ENCODE results near the gene RGL4.

Gene RGL4

DNA sequence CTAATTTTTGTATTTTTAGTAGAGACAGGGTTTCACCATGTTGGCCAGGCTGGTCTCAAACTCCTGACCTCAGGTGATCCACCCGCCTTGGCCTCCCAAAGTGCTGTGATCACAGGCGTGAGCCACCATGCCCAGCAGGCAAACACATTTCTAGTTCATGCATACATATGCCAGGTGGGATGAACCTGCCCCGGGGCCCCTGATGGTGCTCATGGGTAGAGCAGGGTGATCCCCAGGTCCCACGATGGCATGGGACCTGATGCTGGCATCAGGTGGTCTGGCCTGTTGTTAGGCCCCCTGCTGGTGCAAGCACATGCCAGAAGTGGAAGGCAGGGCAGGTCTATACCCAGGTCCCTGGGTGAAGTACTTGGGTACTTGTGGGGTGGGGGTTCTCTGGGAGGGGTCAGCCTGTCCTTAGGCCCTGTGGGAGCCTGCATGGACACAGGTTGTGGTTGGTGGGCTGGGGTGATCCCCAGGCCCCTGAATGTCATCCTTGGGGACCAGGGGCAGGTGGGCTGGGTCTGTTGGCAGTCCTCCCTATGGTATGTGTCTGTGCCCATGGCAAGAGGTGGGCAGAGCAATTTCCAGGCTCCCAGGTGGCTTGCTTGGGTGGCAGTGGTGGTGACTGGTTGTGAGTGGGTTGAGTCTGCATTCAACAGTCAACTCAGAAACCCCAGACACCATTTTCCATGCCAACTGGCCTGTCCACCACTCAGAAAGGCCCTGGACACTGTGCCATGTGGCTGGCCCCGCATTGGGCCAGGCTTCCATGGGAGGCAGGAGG is 9.6 kb upstream of the RGL4 start:
- DNase-seq: no peak

DNA sequence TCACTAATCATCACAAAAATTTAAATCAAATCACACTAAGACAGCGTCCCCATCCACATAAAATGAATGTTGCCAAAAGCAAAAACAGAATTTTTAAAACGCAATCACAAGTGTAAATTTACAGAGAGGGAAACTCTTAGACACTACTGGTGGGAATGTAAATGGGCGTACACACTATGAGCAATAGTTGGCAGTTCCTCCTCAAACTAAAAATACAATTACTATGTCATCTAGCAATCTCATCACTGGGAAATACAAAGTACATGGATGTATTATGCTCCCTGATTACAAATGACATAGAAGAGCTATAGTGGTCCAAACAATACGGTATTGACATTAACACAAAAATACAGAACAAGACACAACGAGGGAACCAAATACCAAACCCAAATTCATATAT is 8.7 kb upstream of the RGL4 start:
- no peak for DNase-seq

DNA sequence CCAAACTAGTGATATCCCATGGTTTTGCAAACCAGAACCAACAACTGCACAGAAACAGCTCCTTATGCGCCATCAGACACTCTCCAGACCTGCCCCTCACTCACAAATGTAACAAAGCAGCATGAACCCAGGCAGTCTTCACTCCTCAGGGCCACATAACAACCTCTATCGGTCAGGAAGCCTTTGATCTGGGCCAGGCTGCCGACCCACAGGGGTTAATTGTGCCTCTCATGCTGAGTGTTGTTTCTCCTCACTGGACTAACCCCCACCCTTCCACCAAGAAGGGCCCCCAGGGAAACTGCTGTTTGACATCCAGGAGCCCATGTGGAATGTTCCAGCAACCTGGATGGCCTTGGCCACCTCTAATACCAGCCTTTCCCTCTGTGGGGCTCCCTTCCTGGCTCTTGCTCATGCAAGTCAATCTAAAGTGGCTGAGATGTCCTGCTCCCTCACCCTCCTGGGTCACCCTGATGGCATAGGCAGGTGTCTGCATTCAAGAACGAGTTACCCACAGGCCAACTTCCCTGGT is 7.9 kb upstream of the RGL4 start:
- DNase-seq: no peak

DNA sequence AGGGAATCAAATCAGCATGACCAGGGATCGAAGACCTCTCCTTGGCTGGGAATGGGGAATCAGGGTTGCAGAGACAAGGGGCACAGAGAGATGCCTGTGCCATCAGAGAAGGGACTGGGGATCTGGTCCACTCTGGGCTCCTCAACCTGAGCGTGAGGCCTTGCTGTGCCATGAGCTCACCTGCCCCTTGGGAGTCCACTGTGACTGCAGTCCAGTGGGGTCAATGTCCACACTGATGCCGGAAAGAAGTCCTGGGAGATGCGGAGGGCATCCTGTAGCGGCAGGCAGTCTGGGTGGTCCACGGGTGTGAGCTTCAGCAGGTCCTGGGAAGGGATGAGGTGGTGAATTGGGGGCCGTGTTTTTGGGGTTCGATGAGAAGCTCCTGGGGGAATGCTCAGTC is 7.3 kb upstream of the RGL4 start:
- DNase-seq: no peak

DNA sequence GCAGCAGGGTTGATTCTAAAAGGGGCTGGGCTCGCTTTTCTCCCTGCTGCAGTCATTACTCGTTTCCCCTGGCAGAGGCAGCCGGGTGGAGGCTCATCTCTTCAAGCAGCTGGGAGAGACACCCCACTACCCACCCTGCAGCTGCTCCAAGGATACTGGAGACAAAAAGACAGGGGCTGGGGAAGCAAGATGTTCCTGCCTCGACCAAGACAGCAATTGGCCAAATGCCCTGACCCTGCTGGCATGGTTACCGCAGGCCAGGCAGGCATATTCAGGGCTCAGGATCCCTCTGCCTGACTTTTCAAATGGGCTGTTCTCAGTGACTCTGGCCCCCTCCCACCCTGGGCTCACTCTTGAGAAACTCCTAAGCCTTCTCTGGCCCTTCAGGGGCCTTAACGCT is 6.8 kb upstream of the RGL4 start:
- no peak for DNase-seq

DNA sequence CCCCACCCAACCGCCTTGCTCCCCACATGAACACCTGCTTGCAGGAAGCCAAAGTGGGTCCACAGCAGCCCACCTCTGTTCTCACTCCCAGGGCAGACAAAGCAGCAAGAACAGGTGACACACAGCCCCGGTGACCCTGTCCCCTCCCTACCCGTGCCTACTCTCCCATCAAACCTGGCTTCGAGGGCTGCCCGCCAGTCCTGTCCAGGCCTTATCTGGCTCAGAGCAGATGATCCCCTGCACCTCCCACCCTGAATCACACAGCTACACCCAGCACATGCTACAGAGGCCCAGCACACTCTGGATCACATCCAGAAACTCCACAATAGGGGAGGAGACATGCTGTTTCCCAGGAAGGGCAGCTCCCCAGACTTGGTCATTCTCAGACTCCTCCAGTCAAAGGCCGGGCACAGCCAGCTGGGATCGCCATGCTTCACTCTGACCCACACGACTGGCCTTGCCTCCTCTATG is 6.2 kb upstream of the RGL4 start:
- DNase-seq: peak; percentile 67

DNA sequence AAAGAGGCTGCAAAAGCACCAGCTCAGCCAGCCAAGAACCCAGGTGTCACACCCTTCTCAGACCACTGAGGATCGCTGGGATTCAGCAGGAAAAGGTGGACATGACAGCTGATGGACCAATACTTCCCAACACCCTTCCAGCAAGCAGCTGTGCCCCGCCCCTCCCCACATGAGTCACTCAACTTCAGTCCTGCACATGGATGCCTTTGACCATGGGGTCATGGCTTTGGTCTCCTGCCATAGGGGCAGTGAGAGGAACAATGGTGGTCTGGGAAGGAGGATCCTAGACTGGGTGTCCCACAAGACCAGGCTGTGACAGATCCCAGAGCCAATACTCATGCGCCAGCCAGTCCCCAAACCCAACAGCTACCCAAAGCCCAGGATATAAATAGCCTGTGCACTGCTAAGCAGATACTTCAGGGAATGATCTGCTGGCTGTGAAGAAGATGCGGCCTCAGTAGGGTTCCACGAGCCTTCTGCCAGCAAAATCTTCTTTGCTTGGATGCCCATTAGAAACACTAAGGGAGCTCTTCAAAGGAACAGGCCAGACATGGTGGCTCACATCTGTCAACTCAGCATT is 5.5 kb upstream of the RGL4 start:
- no peak for DNase-seq

DNA sequence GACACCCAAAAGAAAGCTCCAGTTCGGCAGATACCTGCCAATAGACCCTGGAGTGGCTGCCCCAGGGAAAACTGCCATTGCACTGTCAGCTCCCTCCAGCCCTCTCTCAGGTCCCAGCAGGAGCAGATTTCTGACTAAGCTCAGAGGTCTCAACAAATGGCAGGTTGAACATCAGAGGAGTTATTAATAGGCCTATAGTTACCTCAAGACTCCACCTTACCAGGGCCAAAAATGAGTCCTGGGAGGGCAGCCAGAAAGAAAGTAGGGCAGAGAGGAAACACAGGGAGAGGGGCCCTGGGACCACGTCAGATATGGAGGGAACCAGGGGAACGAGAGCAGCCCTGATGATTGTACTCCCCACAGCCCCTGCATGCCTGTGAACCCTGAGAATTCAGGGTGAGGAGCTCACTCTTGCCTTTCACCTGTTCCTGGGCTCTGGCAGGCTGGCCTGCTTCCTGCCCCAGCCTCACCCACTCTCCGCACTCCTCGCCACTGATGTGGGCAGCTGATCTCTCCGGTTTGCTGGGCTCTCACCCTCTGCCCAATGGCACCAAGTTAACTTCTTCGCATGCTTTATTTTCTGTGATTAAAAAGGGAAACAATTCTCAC is 4.3 kb upstream of the RGL4 start:
- DNase-seq: no peak

DNA sequence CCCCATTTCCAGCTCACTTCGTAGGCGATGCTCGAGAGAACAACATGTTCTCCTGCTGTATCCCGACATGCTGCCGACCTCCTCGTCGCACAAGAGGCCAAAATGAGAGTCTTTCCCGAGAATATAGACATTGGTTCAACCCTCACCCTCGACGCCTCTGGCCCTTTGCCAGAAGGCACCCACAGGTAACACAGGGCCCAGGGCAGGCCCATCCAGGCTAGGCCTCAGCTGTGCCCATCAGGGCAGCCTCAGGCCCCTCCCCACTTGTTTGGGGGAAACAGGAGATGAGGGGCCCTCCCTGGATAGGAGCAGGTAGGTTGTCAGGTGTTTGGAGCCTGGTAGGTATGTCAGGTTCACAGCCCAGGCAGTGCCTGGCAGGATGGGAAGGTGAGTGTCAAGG is 2.7 kb upstream of the RGL4 start:
- DNase-seq: no peak

DNA sequence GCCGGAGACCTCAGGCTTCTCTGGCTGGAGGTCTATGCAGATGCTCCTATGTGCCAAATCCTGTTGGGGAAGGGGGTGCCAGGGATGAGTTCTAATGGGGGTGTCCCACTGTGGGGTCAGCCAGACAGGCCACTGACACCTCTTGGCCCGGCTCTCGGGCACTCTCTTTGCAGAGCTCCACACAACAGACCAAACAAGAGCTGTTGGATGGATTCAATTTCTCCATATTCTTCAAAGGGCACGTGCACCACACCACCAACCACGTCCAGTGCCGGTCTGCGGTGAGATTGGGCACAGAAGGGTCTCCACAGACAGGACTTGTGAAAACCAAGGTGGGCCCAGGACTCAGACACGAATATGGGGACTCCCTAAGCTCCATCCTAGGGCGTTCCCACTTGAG is 2.2 kb upstream of the RGL4 start:
- DNase-seq: no peak

DNA sequence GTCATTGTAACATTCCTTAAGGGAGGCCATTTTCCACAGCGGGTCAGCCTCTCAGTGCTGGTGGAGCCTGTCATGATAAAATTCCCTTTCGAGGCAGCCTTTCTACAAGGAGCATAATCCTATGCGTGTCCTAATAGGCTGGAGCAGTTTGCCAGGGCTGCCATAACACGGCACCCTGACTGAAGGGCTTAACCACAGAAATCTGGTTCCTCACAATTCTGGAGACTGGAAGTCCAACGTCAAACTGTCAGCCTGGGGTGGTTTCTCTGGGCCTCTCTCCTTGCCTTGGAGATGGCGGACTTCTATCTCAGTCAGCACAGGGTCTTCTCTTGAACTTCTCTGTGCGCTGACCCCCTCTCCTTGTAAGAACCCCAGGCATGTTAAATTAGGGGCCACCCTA is 1.4 kb upstream of the RGL4 start:
- DNase-seq: no peak

DNA sequence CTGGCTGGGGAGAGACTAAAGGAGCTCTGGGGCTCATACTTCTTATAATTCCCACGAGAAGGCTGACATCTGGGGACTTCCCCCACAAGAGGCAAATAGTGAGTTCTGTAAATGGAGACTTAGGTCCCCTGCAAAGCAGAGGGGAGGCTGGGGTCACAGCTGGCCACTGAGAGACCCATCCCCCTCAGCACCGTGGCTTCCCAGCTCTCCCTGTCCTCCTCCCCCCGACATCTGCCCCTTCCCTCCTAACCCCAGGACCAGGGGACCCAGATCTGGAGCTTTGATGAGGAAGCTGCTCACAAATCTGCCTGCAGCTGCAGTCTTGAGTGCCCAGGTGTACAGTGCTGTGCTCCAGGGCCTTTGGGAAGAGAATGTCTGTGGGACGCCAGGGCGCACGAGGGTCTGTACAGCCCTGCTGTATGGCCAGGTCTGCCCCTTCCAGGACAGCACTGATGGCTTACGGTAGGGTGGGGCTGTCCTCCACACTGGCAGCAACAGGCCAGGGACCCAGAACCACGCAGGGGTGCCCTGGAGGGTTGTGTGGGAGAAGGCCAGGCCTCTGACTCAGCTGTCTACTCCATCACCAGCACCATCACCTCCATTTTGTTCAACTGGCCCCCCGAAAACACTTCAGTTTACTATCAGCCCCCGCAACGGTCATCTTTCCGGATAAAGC is 1.1 kb downstream of the RGL4 start:
- DNase-seq: no peak

DNA sequence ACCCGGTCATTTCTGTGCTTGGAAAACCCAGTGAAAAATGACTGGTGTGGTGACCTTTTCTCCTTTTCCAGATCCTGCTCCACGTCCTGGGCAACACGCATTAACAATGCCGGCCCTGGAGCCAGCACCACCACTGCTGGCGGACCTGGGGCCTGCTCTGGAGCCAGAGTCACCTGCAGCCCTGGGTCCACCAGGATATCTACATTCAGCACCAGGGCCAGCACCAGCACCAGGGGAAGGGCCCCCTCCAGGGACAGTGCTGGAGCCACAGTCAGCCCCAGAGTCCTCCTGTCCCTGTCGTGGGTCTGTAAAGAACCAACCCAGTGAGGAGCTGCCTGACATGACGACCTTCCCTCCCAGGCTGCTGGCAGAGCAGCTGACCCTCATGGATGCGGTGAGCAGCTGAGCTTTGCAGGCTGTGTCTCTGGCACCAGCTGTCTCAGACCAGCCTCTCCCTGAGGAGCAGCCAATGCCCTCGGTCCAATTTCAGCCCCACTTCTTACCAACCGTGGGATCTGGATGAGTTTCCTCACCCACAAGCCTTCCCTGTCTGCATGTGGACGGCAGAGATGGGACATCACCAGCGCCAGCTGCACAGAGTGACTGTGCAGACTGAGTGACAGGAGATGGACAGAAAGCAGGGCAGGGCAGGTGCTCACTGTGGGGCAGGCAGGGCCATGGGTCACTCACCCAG is 1.9 kb downstream of the RGL4 start:
- peak; percentile 25 for DNase-seq

DNA sequence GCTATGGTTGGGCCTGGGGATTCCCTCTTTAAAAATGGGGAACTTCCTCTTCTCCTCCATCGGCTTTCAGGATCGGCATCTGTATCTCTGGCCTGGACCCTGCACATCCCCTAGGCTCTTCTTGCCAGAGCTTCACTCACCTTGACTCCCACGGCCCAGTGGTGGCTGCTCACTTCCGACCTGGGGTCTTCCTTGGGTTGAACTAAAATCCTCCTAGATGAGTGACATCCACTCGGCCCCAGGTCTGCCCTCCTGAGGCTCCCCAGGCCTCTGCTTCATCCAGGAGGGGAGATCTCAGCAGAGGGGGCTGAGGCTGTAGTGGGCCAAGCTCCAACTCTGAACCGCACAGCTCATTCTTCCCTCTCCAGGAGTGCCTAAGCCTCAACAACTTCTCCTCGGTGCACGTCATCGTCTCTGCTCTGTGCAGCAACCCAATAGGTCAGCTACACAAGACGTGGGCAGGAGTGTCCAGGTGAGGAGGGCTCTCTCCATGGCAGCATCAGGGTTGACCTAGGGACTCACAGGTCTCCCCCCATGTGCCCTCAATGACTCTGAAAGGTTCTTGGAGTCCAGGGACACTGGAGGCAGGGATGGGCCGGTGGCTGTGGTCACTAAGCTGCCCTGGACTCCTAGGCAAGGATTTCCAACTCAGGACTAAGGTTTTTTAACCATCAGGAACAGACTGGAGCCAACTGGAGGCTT is 3.3 kb downstream of the RGL4 start:
- DNase-seq: no peak

DNA sequence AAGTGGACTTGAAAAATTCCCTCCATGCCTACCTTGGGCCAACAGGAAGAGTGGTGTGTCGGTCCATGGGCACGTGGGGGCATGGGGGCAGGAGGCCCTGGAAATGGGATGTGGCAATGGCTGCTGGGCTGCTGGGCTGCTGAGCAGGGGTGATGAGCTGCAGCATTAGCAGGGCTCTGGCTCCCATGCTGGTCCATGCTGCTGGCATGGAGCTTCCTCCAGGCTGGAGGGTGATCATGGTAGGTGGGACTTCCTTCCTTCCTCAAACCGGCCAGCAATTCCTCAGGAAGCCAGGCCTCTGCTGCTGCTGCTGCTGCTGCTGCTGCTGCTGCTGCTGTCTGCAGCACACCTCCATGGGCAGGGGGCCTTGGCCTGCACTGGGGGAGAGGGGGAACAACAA is 4.3 kb downstream of the RGL4 start:
- no peak for DNase-seq

DNA sequence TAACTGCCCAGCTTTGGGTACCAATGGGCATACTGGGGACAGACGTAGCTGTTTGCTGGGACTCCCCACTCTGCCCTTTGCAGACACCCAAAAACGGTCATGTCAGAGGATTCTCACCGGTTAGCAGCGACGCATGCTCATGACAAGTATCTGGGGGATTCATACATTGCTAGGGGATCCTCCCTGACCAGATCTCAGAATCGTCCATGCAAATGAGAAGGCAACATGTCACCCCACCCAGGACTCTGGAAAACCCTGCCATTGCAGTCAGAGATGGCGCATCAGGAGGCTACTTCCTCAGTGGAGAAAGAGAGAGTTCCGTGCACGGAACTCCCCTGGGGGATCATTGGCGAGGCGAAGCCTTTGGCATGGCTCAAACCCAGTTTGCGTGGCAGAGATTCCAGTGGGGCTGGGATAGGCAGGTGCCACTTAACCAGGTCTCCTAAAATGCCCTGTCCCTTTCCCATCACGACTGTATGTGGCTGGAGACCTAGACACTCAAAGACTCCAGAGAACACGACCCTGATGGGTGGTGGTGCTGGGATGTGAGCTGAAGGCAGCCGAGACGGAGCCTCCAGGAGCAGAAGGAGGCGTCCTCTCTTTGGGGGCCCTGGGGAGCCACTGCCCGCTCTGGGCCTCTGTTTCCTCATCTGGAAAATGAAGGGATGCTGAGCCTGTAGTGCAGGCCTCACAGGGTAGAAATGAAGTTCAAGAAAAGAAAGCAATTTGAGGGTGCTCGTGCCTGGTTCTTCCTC is 4.9 kb downstream of the RGL4 start:
- DNase-seq: no peak

DNA sequence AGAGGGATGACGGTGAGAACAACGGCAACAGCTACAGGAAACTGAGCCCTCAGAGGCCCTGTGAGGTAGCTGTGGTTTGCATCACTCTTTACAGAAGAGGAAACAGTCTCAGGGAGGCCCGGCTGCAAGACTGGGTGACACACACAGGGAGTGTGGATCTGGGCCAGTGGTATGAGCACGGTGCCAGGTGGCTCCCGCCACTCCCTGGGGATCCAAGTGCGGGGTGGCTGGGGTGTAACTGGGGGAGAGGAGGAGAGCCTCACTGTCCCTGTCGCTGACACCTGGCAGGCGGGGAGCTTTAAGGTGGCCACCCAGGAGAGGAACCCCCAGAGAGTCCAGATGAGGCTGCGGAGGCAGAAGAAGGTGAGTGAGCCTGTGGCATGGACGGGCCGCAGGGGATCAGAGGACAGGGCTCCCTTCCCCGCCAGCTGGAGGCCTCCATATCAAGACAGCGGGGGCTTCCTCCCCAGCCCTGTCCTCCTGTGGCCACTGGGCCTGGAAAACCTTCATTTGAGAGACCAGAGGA is 5.6 kb downstream of the RGL4 start:
- DNase-seq: peak; percentile 88

DNA sequence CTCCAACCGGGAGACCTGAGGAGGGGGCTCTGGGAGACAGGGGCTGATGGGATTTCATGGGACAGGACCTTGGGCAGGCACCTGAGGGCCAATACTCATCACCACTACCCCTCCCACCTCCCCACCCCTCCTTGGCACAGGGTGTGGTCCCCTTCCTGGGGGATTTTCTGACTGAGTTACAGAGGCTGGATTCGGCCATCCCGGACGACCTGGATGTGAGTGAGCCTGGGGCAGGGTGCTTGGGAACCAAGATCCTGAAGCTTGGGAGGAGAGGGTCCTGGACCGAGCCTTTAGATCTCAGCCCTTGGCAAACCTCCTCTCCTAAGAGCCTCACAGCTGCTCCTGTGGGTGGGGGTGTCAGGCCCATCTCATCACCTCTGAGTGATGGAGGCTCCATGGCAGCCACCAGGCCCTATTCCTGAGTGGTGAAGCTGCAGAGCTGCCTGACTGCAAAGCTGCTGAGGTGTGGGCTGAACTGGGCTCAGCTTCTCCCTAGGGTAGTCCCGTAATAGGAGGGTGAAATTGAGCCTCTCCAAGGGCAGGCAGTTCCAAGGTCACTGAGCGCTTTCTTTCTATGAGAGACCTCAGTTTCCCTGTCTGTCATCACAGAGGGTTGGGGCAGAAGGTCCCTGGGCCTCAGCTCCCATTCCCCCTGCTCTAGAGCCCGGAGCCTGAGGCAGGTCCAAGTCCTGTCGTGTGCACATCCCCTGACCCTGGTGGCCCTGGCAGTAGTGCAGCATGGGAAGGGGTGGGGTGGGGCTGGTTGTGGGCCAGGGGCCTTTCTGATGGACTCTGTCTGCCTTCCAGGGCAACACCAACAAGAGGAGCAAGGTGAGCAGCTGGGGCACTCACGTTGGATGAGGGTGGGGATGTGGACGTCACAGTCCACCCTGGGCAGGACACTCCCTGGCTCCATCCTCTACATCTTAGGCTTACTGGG is 6.5 kb downstream of the RGL4 start:
- no peak for DNase-seq

DNA sequence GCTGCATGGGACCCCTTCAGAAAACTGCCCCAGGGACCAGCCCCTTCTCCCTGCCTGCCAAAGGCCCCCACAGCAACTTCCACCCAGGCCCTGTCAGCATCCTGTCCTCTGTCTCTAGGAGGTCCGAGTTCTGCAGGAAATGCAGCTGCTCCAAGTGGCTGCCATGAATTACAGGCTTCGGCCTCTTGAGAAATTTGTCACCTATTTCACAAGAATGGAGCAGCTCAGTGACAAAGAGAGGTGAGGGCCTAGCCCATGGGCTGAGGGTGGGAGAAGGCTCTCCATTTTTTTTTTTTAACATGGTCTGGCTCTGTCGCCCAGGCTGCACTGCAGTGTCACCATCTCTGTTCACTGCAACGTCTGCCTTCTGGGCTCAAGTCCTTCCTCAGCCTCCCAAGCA is 7.3 kb downstream of the RGL4 start:
- DNase-seq: peak; percentile 45

DNA sequence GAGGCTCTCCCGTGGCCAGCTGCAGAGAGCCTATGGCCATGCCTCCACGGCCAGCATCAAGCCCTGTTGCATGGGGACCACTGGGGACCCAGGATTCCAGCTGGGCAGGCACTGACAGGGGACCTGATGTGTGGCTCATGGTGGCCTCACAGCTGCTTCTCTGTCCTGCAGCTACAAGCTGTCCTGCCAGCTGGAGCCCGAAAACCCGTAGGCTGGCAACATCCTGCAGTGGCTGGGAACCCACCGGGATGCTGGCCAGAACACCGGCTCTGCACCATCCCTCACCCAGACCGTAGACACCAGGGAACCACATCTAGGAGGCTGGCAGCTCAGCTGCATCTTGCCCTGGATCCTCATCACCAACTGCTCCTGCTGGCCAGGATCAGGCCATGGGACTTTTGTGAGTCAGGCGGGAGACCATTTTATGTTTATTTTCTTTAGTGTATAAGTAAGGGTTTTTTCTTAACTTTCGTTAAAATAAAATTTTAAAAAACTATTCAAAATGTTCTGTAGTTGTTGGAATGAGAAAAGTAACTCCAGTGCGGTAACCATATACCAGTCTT is 7.9 kb downstream of the RGL4 start:
- DNase-seq: no peak

Measured in hematopoietic multipotent progenitor cell treated with erythropoietin and hydrocortisone succinate and interleukin-3 and kit ligand, for 4 days (in vitro differentiated cells).